Neural progenitor cell (in vitro differentiated cells): Measurements from ENCODE around the gene SLC4A9. TPM values are rescaled to one million over a fixed set of nuclear protein-coding genes. Genes with fewer than 3 reads are reported as not detected.

Source experiments
- DNase-seq: peaks from one replicate; pipeline ENCODE4 v3.0.0-alpha.2; 2016; ENCODE audit warnings: low spot score
- H2AFZ ChIP-seq: fragments of 200-600 bp; sonication (generic); replicated peaks from 2 replicates; pipeline ENCODE4 v1.6.1; 2016; ENCODE audit warnings: antibody characterized with exemption
- H3F3A ChIP-seq: fragments of 200-600 bp; sonication (generic); 2 replicates; pipeline ENCODE4 v1.6.1; 2016; ENCODE audit warnings: antibody characterized with exemption, low read depth
- H3K27ac ChIP-seq: fragments of 200-600 bp; sonication (generic); 2 replicates; pipeline ENCODE4 v1.5.1; 2016; ENCODE audit warnings: mild to moderate bottlenecking
- H3K27me3 ChIP-seq: fragments of 200-600 bp; sonication (generic); 2 replicates; pipeline ENCODE4 v1.6.1; 2016; ENCODE audit warnings: mild to moderate bottlenecking, moderate library complexity
- H3K36me3 ChIP-seq: fragments of 200-600 bp; sonication (generic); 2 replicates; pipeline ENCODE4 v1.5.1; 2016
- H3K4me1 ChIP-seq: fragments of 200-600 bp; sonication (generic); 2 replicates; pipeline ENCODE4 v1.6.1; 2016; ENCODE audit warnings: mixed run types
- H3K4me2 ChIP-seq: fragments of 200-600 bp; sonication (generic); 2 replicates; pipeline ENCODE4 v1.6.1; 2016
- H3K4me3 ChIP-seq: fragments of 200-600 bp; sonication (generic); 2 replicates; pipeline ENCODE4 v1.5.1; 2016
- H3K79me2 ChIP-seq: fragments of 200-600 bp; sonication (generic); 2 replicates; pipeline ENCODE4 v1.6.1; 2016; ENCODE audit warnings: low read depth
- H3K9ac ChIP-seq: fragments of 200-600 bp; sonication (generic); 2 replicates; pipeline ENCODE4 v1.6.1; 2016
- H3K9me3 ChIP-seq: fragments of 200-600 bp; sonication (generic); 2 replicates; pipeline ENCODE4 v1.5.1; 2016; ENCODE audit warnings: low read depth
- H4K20me1 ChIP-seq: fragments of 200-600 bp; sonication (generic); 2 replicates; pipeline ENCODE4 v1.6.1; 2016; ENCODE audit warnings: low read depth
- H3K27ac Mint-ChIP-seq: 3 replicates; pipeline ENCODE4 v1.8.0; 2021; ENCODE audit warnings: mixed read lengths
- H3K27me3 Mint-ChIP-seq: 2 replicates; pipeline ENCODE4 v1.8.0; 2022; ENCODE audit warnings: low read depth, mild to moderate bottlenecking, inconsistent platforms, moderate library complexity, mixed read lengths; ENCODE audit not compliant: insufficient read depth
- H3K36me3 Mint-ChIP-seq: 3 replicates; pipeline ENCODE4 v1.8.0; 2021; ENCODE audit warnings: mixed read lengths
- H3K4me1 Mint-ChIP-seq: 3 replicates; pipeline ENCODE4 v1.8.0; 2021; ENCODE audit warnings: mixed read lengths
- H3K4me3 Mint-ChIP-seq: 3 replicates; pipeline ENCODE4 v1.8.0; 2021; ENCODE audit warnings: mild to moderate bottlenecking, moderate library complexity, mixed read lengths
- H3K9me3 Mint-ChIP-seq: 3 replicates; pipeline ENCODE4 v1.8.0; 2020; ENCODE audit warnings: mixed read lengths
- EZH2 ChIP-seq: fragments of 200-600 bp; sonication (generic); IDR thresholded peaks from 2 replicates; pipeline ENCODE4 v1.6.1; 2017; ENCODE audit warnings: antibody characterized with exemption, mild to moderate bottlenecking, moderate library complexity
- EZH2phosphoT487 ChIP-seq: fragments of 200-600 bp; sonication (generic); IDR thresholded peaks from 2 replicates; pipeline ENCODE4 v1.6.1; 2017; ENCODE audit warnings: antibody characterized with exemption
- small RNA-seq: library from RNA; depleted of rRNA; stranded (forward); fragments of <200 nt; gene quantifications from one replicate; pipeline ENCODE3, GENCODE V24; 2015
- total RNA-seq: library from RNA; depleted of rRNA; stranded (reverse); fragments of >200 nt; gene quantifications from 2 replicates; pipeline ENCODE4 v1.2.3, GENCODE V29; 2015; ENCODE audit warnings: low replicate concordance
- TF ChIP-seq, protein P1 (sequence below): fragments of 200-600 bp; sonication (generic); IDR thresholded peaks from 2 replicates; pipeline ENCODE4 v1.5.1; 2017; ENCODE audit warnings: antibody characterized with exemption, mild to moderate bottlenecking

The SLC4A9 gene
- total RNA-seq, 1 donor from 2014 or later = not detected

DNA sequence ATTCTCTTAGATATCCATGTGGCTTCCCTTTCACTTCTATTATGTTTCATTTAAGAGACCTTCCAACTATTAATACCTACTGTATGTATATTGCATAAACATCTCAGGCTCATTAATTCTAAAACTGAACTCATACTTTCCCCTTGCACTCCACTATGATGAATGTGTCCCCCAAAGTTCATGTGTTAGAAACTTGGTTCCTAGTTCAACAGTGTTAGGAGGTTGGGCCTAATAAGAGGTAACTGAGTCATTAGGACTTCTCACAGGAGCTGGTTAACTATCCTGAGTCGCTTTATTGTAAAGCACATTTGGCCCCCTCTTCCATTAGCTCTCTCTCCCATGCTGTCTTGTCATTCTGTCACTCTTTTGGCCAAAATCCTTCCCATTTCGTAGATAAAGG is 63.6 kb downstream of the SLC4A9 start:
- no peaks in the 10 kb centered on the region for H3K9me3 ChIP-seq
- Mint-ChIP-seq H3K9me3 (peaks cover 14% of the 10 kb centered on the region), H3K27ac (no peak overlapping the region), H3K4me3 (no peak overlapping the region), H3K4me1 (no peaks in the 10 kb centered on the region), H3K27me3 (no peaks in the 10 kb centered on the region), H3K36me3 (peaks cover 46% of the 10 kb centered on the region)
- peaks cover 26% of the 10 kb centered on the region for H4K20me1 ChIP-seq
- no peak overlapping the region for H3K9ac ChIP-seq
- H3K79me2 ChIP-seq = peaks cover 79% of the 10 kb centered on the region
- no peak for DNase-seq
- no peaks in the 10 kb centered on the region for H3K36me3 ChIP-seq
- no peak overlapping the region for H2AFZ ChIP-seq
- no peak overlapping the region for H3K4me3 ChIP-seq
- no peak overlapping the region for H3K4me2 ChIP-seq
- TF ChIP-seq, protein P1, sequence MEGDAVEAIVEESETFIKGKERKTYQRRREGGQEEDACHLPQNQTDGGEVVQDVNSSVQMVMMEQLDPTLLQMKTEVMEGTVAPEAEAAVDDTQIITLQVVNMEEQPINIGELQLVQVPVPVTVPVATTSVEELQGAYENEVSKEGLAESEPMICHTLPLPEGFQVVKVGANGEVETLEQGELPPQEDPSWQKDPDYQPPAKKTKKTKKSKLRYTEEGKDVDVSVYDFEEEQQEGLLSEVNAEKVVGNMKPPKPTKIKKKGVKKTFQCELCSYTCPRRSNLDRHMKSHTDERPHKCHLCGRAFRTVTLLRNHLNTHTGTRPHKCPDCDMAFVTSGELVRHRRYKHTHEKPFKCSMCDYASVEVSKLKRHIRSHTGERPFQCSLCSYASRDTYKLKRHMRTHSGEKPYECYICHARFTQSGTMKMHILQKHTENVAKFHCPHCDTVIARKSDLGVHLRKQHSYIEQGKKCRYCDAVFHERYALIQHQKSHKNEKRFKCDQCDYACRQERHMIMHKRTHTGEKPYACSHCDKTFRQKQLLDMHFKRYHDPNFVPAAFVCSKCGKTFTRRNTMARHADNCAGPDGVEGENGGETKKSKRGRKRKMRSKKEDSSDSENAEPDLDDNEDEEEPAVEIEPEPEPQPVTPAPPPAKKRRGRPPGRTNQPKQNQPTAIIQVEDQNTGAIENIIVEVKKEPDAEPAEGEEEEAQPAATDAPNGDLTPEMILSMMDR = no peak
- TF ChIP-seq EZH2phosphoT487 = no peak
- TF ChIP-seq EZH2 = no peak
- no peaks in the 10 kb centered on the region for H3F3A ChIP-seq
- H3K27ac ChIP-seq = no peak overlapping the region
- H3K4me1 ChIP-seq = no peaks in the 10 kb centered on the region
- H3K27me3 ChIP-seq = no peaks in the 10 kb centered on the region

DNA sequence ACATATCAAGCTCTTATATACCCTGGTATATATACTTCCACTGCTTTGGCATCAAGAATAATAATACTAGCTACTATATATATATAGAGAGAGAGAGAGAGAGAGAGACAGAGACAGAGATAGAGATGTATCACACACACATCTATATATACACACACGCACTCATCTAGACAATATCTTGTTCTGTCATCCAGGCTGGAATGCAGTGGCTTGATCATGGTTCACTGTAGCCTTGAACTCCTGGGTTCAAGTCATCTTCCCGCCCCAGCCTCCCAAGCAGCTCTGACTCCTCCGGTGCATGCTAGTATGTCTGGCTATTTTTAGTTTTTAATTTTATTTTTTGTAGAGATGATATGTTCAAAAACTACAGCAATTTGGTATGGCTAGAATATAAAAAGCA is 64.1 kb downstream of the SLC4A9 start:
- H3K4me1 Mint-ChIP-seq = no peaks in the 10 kb centered on the region
- Histone ChIP-seq H4K20me1 (peaks cover 26% of the 10 kb centered on the region), H3K9me3 (no peaks in the 10 kb centered on the region), H3K9ac (no peak overlapping the region), H3K4me1 (no peaks in the 10 kb centered on the region), H3K79me2 (peaks cover 79% of the 10 kb centered on the region), H3K4me2 (no peak overlapping the region), H3K4me3 (no peak overlapping the region), H3K27ac (no peak overlapping the region), H3F3A (no peaks in the 10 kb centered on the region), H3K27me3 (no peaks in the 10 kb centered on the region), H3K36me3 (no peaks in the 10 kb centered on the region), H2AFZ (no peak overlapping the region)
- peaks cover 44% of the 10 kb centered on the region for H3K36me3 Mint-ChIP-seq
- no peak overlapping the region for H3K27ac Mint-ChIP-seq
- no peak overlapping the region for H3K4me3 Mint-ChIP-seq
- TF ChIP-seq, protein P1 = no peak
- no peak for TF ChIP-seq EZH2
- TF ChIP-seq EZH2phosphoT487 = no peak
- H3K9me3 Mint-ChIP-seq = peaks cover 14% of the 10 kb centered on the region
- DNase-seq = no peak
- no peaks in the 10 kb centered on the region for H3K27me3 Mint-ChIP-seq

Small RNA genes lying within 50 kb of the gene (small RNA-seq; reads per million reads assigned to genes)
- gene RNU4-14P = not detected

Other genes starting within 250 kb of the SLC4A9 start
- 2.5 and 2.6 TPM in 2 replicates for gene PURA, start 246.1 kb upstream of the SLC4A9 start, total RNA-seq
- 0.59 and 1.6 TPM in 2 replicates for gene IGIP, start 234.3 kb upstream of the SLC4A9 start, total RNA-seq
- 8.9 and 19.8 TPM in 2 replicates for gene CYSTM1, start 185.0 kb upstream of the SLC4A9 start, total RNA-seq
- 79.8 and 84.3 TPM in 2 replicates for gene PFDN1, start 57.1 kb upstream of the SLC4A9 start, total RNA-seq
- 2.4 and 3.4 TPM in 2 replicates for gene HBEGF, start 13.6 kb upstream of the SLC4A9 start, total RNA-seq
- 83.4 and 110 TPM in 2 replicates for gene ANKHD1, start 41.6 kb downstream of the SLC4A9 start, total RNA-seq
- gene EIF4EBP3, start 187.5 kb downstream of the SLC4A9 start, total RNA-seq = 0.53 and 1.1 TPM in 2 replicates
- gene SRA1, start 197.3 kb downstream of the SLC4A9 start, total RNA-seq = 16.9 and 26.9 TPM in 2 replicates
- 20.7 and 23.6 TPM in 2 replicates for gene APBB3, start 204.4 kb downstream of the SLC4A9 start, total RNA-seq
- gene SLC35A4, start 204.6 kb downstream of the SLC4A9 start, total RNA-seq = 20.7 and 26.7 TPM in 2 replicates